NCI-H2196 (cell line): ENCODE measurements around the gene MAGIX.
"Not testable (repeated sequence)": the region's sequence is repeated elsewhere in the genome, so short reads cannot be mapped to it uniquely, and the experiment has no call there.

ENCODE experiments used
- DNase-seq: peaks from one replicate; lab custom pipeline; 2025; ENCODE audit not compliant: unreplicated experiment; lab: John Stamatoyannopoulos, UW

The MAGIX gene

GRCh38 chrX:49157194-49157593, 5.4 kb upstream of the MAGIX start:
- no peak for DNase-seq

GRCh38 chrX:49160908-49161307, 1.6 kb upstream of the MAGIX start:
- DNase-seq: no peak

- no peak for DNase-seq
Observed at GRCh38 chrX:49161632-49162031, 926 bp upstream of the MAGIX start.

- DNase-seq: peak; percentile 84
Observed at GRCh38 chrX:49163555-49164419, 1.2 kb downstream of the MAGIX start.

GRCh38 chrX:49164589-49165360, 2.2 kb downstream of the MAGIX start:
- DNase-seq: no peak

GRCh38 chrX:49165901-49166881, 3.6 kb downstream of the MAGIX start:
- DNase-seq: peak; percentile 88

- peak; percentile 47 for DNase-seq
Observed at GRCh38 chrX:49166914-49167739, 4.6 kb downstream of the MAGIX start.

GRCh38 chrX:49167740-49168108, 5.2 kb downstream of the MAGIX start:
- DNase-seq: no peak

GRCh38 chrX:49171752-49172279, 9.3 kb downstream of the MAGIX start, which contains the start of gene PLP2:
PLP2 (plus strand) TSS chrX:49171898; CDS start chrX:49172001, 103 bp downstream.
- DNase-seq: no peak

GRCh38 chrX:49172280-49172780, 9.8 kb downstream of the MAGIX start:
- peak; percentile 46 for DNase-seq

GRCh38 chrX:49173544-49173943, 11.0 kb downstream of the MAGIX start:
- DNase-seq: not testable (repeated sequence)

- DNase-seq: peak; percentile 26
Observed at GRCh38 chrX:49174723-49175122, 12.2 kb downstream of the MAGIX start.

GRCh38 chrX:49175435-49176274, 13.1 kb downstream of the MAGIX start:
- DNase-seq: no peak

GRCh38 chrX:49176421-49177326, 14.1 kb downstream of the MAGIX start:
- no peak for DNase-seq

- DNase-seq: no peak
Observed at GRCh38 chrX:49177338-49177833, 14.8 kb downstream of the MAGIX start.

GRCh38 chrX:49177873-49178480, 15.4 kb downstream of the MAGIX start:
- DNase-seq: no peak

GRCh38 chrX:49178537-49178936, 16.0 kb downstream of the MAGIX start:
- DNase-seq: no peak
